Activated CD8-positive, alpha-beta memory T cell treated with anti-CD3 and anti-CD28 coated beads for 1 hour (primary cell): ENCODE results near the gene ACO2.
"Not testable (repeated sequence)": the region's sequence is repeated elsewhere in the genome, so short reads cannot be mapped to it uniquely, and the experiment has no call there.

Experiments
- DNase-seq, 2 donors: peaks; one replicate each; pipeline ENCODE4 v3.0.0-alpha.2; 2020; ENCODE audit warnings: low read depth in 1 of 2; ENCODE audit errors: extremely low read depth in 1 of 2

The ACO2 gene

DNA sequence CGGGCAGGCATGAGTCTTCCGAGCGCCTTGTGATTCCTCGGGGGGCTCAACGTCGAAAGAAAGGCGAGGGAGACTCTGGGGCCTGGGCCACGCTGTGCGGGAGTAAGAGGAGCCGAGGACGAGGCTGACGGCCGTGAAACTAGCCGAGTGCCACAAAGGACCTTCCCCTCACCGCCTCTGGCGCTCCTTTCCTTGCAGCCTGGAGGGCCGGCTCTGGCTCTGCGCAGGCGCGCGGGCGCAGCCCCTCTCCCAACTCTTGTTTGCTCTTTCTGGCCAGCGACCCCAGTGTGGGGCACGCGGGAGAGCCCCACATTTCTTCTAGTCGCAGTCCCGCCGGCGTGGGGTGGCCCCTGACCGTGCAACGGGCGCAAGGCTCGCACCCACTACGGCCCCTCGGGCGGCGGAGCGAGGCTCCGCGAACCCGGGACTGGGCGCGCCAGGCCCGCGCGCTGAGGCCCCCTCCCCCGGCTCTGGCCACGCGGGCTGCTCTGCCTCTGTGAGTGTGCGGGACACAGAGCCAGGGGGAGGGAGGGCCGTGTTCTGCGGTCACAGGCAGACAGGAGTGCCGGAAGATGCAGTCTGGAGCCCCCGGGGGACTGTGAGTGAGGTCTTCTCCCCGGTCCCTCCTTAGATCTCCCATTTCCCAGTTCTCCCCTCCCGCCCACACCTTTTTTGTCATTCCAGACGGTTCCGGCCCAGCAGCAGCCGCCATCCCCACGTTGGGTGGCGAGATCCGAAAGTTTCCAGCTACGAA, 21.3 kb upstream of the ACO2 start:
- DNase-seq, result peak in 1 of 2 donors; percentile 40

DNA sequence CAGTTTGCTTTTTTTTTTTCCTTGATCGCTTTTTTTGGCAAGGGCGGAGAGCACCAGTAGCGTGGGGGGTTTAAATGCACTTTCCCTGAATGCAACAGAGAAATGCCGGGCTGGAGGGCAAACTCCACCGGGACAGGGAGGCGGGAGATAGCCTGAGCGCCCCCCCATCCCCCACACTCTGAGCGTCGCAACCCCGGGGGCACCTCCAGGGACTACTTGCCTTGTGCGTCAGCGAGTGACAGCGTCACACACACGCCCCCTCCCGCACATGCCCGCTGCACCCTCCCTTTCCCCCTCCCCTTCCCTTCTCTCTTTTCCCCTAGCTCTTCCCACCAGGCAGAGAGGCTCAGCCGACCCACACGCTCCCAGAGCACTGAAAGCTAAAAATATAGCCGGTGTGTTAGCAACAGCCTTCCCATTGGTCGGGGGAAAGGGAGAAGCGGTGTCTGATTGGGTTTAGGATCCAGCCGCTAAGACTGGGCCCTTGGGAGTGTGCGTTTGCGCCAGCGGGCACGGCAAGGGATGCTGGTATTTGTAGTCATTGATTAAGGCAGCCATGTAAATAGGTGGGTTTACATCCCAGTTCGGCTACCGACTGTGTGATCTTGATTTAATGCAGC, 20.6 kb upstream of the ACO2 start:
- peak; percentile 73 to 76 for DNase-seq

DNA sequence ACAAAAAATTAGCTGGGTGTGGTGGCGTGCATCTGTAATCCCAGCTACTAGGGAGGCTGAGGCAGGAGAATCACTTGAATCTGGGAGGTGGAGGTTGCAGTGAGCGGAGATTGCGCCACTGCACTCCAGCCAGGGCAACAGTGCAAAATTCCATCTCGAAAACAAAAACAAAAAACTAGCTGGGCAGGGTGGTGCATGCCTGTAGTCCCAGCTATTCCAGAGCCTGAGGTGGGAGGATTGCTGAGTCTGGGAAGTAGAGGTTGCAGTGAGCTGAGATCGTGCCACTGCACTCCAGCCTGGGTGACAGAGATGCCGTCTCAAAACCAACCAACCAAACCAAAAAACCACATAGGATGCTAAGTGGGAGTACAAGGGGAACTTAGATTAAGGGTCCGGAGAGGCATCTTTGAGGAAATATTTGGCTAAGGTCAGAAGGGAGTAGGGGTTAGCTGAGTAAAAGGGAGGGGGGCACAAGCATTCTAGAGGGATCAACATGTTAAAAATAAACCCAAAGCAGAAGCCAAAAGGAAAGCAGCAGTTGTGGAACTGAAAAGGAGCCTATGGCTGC, 10.7 kb upstream of the ACO2 start:
- DNase-seq, result no peak

DNA sequence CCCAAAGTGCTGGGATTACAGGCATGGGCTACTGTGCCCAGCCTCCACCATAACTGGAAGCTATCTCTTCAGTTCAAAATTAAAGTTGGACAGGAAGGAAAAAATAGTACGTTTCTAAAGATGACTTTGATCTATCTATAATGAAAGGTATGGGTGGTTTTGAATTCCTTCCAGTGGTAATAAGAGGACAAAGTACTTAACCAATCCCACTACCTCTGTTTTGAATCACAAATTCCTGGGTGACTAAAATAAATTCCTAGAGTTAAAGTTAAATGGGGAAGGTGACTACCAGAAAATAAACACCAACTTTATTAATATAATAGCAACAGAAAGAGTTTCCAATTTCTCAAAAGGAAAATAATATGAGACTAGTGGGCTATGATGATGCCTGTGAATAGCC, 9.5 kb upstream of the ACO2 start:
- DNase-seq, result no peak

DNA sequence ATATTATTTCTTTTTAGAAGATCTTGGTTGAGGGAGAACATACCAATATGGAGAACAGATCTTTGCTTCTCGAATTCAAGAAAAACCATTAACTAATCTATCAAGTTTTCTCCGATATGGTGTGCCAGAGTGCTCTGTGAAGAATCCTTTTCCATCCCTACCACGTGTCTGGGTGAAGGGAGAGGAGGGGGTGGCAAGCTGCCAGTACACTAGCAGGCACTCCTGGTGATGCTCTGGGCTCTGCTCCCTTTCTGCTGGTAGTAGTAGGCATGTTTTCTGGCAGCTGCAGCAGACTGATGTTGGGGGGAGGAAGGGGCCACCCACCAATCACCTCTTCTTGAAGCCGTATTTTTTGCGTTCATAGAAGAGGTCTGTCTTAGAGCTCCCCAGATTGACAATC, 8.8 kb upstream of the ACO2 start:
- not testable (repeated sequence) for DNase-seq

DNA sequence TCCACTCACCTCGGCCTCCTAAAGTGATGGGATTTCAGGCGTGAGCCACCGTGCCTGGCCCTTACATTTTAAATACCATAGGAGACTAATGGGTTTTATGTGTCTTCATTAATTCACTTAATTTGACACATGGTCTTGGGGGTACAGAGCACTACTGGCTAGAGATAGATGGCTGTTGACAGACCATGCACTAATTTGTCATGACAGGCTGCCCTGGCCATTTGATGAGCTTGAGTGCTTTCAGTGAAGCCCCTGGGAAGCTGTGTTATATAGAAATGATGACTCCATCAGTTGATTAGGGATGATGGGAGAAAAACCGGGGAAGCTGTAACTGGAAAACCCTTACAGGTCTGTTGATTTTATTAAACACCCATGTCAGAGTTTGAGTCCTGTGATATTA, 7.0 kb upstream of the ACO2 start:
- DNase-seq, result no peak

DNA sequence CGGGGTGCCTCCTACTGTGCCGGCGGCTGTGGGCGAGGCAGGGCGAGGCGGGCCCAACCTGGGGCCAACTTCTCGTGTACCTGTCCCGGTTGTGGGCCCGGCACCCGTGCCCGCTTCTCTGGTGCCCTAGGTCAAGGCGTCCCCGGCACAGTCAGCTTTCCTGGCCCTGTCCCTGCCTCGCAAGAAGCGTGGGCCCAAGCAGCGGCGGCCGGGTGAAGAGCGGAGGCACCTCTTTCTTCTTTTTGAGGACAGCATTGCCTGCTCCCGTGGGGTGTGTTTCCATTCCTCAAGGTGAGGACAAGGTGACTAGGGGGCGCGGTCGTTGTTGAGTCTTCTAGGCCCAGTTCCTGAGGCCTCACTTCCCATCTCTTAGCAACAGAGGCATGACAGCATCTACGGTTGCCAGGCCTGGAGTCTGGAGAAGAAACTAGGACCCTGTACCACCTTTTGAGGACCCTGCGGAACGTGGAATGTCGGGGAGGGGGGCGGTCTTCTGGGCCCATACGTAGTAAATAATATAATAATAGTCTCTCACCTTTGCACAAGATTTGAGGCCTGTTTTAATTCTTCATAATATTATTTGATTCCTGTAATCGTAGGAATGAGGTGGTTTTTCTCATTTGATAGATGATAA, 418 bp downstream of the ACO2 start:
- no peak for DNase-seq

DNA sequence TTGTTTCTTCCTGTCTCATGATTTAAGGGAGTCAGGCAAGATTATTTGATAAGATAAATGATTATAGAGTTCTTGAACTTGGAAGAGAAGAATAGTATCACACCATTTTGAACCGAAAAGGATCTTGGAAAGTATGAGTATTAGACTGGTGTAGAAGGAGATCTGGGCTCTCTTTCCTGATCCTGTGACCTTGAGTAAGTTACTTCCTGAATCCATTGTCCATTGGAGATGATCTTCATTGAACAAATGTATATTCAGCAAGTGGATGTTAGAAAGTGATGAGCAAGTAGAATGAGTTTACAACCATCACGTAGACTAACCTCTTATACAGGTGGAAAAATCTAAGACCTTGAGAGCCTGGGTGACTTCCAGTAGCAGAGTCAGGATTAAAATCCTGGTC, 2.0 kb downstream of the ACO2 start:
- DNase-seq, result no peak

DNA sequence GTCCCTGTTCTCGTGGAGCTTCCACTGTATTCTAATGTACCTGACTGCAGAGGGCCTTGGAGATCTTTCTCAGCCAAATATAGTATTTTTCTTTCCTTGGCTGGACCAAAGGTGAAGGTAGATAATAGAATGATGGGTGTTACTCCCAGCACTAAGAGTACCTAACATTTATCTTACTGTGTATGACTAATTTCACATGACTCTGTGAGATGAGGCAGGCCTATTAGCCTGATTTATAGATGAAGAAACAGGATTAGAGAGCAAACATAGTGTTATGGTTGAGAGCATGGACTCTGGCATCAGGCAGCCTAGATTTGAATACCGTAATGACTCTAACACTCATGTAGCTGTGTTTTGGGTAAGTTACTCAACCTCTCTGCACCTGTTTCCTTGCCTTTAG, 2.7 kb downstream of the ACO2 start:
- DNase-seq, result no peak

DNA sequence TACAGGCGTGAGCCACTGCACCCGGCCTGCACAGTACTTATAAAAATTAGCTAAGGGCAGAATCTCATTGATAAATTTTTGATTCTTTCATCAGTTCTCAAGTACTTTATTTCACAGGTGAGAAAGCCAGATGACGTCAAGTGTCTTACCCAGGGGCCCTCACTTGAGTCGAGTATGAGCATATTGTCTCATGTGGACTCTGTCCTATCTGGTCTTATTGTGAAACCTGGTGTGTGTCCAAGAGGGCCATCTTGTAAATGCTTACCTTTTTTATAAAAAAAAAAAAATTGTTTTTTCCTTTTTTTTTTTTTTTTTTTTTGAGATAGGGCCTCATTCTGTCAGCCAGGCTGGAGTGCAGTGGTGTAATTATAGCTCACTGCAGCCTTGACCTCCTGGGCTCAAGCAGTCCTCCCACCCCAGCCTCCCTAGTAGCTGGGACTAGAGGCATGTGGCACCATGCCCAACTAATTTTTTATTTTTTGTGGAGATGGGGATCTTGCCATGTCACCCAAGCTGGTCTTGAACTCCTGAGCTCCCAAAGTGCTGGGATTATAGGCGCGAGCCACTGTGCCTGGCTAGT, 6.0 kb downstream of the ACO2 start:
- DNase-seq, result no peak

DNA sequence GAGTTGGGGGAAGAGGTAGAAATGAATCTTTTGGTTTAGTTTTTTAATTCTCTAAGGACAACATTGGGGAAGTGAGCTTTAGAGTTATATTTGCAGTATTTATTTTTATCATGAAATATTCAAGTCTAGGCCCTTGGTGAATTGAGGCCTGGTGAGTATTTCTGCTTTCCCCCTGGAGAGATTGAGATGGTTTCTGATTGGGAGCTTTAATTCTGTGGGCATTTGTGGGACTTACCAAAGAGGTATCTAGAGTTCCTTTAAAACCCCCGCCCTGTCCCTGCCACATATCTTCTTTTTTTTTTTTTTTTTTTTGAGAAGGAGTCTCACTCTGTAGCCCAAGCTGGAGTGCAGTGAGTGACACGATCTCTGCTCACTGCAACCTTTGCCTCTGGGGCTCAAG, 9.6 kb downstream of the ACO2 start:
- DNase-seq, result no peak

DNA sequence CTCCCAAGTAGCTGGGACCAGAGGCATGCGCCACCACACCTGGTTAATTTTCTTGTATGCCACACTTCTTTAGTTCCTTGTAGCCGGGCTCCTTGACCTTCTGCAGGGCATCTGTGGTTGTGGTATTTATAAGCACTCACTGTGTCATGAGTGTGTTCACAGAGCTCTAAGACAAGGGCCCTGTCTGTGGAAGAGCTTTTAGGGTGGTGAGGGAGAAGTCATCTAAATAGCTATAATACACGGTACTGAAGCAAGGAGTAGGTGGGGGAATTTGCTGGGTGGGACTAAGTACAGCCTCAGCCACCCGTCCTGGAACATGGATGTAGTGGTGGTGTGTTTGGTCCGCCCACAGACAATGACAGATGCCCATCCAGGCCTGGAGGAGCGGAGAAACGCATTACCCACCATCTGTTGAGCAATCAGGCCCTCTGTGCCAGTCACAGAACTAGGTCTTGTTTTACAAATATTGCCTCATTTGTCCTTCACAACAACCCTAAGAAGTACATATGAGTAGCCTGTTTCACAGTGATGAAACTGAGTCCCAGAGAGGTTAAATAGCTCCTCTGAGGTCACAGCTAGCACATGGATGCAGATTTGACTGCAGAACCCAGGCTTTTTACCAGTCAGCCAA, 10.1 kb downstream of the ACO2 start:
- DNase-seq, result no peak

DNA sequence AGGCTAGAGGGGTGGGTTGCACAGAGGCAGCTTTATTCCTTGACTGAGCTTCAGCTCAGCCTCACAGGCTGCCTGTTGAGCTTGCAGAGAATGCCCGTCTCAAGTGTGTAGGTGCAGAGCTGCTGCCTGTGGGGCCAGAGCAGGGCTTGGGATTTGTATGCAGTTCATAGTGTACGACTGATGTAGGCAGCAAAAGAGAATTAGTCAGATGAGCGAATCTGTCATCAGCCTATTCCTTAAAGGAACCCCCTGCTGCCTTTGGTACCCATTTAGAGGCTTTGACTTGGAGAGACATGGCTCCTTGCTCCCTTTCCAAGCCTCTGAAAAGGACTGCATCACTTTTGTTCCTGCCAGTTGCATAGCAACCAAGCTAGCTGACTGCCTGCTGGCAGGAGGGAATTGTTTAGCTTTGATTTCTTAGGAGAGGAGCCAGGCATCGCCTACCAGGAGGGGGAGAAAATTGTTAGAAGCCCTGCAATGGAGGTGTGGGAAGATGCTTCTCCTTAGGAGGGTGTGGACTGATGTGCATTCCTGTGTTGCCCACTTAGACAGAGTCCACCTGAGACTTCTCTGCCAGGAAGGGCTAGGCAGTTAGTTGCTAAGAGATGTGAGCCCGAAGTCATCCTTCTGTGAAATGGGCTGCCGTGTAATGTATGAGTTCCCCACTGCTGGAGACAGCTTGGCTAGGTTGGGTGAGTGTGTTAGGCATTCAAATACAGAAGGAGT, 10.9 kb downstream of the ACO2 start:
- no peak for DNase-seq

DNA sequence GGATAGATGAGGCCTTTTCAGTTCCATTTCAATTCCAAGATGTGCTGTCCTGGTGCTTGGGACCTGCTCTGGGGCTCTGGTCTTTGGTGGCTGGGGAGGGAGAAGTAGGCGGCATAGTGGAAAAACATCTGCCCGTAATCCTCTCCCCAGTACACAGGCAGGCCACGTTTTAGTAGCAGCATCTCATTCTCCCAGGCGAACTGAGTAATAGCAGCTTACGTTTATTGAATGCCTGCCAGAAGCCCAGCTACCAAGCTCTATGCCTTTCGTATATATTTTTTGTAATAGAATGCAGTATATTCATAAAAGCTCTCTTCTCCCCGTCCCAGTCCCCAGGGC, 11.4 kb downstream of the ACO2 start:
- DNase-seq, result no peak

DNA sequence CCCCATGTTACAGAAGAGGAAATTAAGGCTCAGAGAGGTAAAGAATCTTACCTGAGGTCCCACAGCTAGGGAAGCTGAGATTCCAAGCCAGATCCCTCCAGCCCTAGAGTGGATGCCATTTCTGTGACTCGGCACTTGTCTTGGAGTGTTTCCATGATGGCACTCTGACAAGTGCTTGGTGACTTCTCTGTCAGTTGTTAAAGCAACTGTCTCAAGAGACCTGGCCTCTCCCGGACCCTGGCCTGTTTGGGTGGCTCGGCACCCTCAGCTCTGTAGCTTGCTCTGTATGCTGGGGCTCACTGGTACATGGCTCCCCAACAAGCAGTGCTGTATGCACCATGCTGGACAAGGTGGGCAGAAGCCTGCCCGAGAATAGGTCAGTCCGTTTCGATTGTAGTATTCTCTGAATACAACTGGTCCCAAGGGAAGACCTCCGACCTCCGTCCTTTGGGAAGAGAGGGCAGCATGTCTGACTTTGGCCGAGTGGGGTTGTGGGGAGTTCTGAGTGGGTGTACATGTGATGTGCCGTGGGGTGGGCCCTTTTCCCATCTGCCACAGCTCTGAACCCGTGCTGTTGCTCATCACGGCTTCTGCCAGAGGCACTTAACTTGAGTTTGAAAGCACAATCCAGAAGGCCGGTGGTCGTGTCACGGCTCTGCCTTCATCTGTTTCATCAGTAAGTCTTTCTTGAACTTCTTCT, 12.4 kb downstream of the ACO2 start:
- DNase-seq, result no peak

DNA sequence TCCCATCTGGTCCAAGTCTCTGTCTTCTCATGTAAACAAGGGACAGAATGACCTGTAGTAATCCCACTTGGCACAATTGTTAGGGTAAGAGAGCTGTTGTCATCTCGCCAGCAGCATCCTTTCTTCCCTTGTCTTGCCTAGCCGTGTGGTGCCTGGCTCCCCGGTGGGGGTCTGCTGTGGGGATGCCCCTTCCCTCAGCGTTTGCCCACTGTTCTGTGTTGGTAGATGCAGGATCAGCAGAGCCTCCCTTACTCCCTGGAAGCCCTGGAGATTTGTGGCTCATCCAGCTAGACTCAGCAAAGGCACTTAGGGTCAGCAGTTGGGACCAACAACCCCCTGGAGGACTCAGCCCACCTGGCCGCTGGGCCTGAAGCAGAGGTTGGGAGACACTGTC, 13.0 kb downstream of the ACO2 start:
- no peak for DNase-seq

DNA sequence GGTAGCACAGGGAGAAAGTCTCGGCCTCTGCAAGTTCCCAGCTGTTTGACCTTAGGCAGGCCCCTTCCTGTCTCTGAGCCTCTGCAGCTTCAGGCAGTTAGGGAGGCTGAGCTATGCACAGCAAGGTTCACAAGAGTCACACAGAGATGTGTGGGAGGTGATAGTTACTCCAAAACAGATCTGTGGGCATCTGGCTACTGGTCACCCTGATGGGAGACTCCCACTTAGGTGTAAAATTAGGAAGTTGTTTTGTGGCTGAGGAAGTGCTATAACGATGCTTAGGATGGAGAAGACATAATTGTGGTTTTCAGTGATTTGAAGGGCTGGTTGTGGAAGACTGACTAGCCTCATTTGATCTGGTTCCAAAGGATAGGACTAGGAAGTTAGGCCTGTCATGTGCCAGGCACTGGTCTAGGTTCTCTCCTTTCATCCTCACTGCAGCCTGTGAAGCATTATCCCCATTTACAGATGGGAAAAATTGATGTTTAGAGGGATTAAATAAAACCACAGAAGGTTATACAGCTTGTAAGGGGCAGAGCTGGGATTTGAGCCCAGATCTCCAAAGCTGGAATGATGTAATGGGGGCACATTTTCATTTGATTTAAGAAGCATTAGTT, 13.5 kb downstream of the ACO2 start:
- DNase-seq, result no peak

DNA sequence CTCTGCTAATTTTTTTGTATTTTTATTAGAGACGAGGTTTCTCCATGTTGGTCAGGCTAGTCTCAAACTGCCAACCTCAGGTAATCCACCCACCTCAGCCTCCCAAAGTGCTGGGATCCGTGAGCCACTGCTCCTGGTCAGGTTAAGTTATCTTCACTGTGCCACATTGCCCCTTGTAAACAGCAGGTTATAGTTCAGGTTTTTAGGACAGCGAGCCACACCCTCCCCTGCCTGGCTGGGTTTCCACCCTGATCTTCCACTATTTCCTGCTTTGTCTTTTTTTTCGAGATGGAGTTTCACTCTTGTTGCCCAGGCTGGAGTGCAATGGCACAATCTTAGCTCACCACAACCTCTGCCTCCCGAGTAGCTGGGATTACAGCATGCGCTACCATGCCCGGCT, 16.1 kb downstream of the ACO2 start:
- DNase-seq, result no peak

DNA sequence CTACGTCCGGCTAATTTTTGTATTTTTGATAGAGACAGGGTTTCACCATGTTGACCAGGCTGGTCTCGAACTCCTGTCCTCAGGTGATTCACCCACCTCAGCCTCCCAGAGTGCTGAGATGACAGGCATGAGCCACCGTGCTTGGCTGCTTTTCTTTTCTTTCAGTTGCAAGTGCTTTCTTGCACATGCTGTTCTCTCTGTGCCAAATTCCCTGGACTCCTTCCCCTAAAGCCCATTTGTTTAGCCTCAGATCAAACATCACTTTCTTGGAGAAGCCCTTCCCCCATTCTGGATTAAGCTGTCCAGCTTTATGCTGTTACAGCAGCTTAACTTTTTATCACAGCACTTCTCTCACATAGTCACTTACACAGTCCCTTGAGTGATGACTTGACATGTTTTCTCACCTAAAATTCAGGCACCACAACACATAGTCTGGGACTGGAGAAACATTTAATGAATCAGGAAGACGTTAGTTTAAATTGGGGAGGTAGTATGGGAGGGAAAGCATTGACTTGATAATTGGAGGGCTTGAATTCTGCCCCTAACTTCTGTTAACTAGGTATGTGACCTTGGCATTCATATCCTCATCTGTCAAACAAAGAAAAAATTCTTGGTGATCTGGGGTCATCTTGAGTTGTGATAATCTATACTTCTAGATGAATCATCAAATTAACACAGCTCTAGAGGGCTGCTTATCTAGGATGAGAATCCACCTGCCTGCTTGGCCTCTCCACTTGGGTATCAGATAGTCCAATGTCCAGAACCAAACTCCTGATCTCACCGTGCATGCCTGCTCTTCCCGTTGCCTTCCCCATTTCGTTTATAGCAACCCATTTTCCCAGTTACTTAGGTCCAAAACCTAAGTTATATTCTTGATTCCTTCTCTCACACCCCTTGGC, 18.4 kb downstream of the ACO2 start:
- no peak for DNase-seq
